ENCODE measurements around the gene UGT1A8.

DNA sequence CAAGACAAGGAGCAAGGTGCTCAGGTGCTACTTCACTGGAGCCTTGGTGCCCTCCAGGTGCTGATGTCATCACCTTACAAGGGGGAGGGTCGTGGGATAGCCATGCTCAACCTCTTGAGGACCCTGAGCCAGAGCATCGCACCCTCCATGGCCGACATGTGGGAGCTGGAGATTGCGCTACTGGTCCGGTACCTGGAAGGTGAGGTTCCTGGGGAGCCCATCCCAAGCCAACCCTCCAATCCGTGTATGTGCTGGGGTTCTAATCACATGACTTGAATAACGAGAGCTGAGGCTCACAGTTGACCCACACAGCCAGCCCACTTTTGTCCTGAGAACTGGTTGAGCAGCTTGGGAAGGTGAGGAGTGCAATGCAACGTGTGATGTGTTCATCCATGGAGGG, 186.6 kb downstream of the UGT1A8 start:
- TF ChIP-seq GATA2 (IDR thresholded peaks at IDR 0.05; ENCODE audit: low read depth, low read length): no peak
- no peak for TF ChIP-seq GATA3 (IDR thresholded peaks at IDR 0.05; ENCODE audit: low read depth, low read length)

Measured in SH-SY5Y (cell line).